GM23338 (cell line): ENCODE measurements around the gene PLAA. TPM values are rescaled to one million over a fixed set of nuclear protein-coding genes. Genes with fewer than 3 reads are reported as not detected.
A peak's percentile ranks its signal among the peaks of the same experiment; 100 is the strongest.

ENCODE experiments used
- ATAC-seq: fragments of 200-7000 bp; cut with Tn5 transposase; 3 replicates; pipeline ENCODE4 v1.9.1; 2020
- DNase-seq: peaks from one replicate; pipeline ENCODE4 v3.0.0-alpha.2; 2015; ENCODE audit warnings: low spot score
- H2AFZ ChIP-seq: fragments of 200-600 bp; sonication (generic); 2 replicates; pipeline ENCODE4 v1.8.0; 2016; ENCODE audit warnings: antibody characterized with exemption, mild to moderate bottlenecking, moderate library complexity
- H3F3A ChIP-seq: fragments of 200-600 bp; sonication (generic); replicated peaks from 2 replicates; pipeline ENCODE4 v1.8.0; 2017; ENCODE audit warnings: antibody characterized with exemption, mixed run types, low read depth
- H3K27ac ChIP-seq: fragments of 200-600 bp; sonication (generic); 2 replicates; pipeline ENCODE4 v1.6.1; 2016; ENCODE audit warnings: low read depth
- H3K27me3 ChIP-seq: fragments of 200-600 bp; sonication (generic); 2 replicates; pipeline ENCODE4 v1.8.0; 2016; ENCODE audit warnings: mild to moderate bottlenecking, mixed run types, moderate library complexity; ENCODE audit not compliant: insufficient read depth
- H3K36me3 ChIP-seq: fragments of 200-600 bp; sonication (generic); 2 replicates; pipeline ENCODE4 v1.8.0; 2016; ENCODE audit warnings: mild to moderate bottlenecking; ENCODE audit not compliant: insufficient read depth
- H3K4me1 ChIP-seq: fragments of 200-600 bp; sonication (generic); 2 replicates; pipeline ENCODE4 v1.8.0; 2016; ENCODE audit warnings: mild to moderate bottlenecking, moderate library complexity; ENCODE audit not compliant: insufficient read depth
- H3K4me2 ChIP-seq: fragments of 200-600 bp; sonication (generic); 2 replicates; pipeline ENCODE4 v1.7.1; 2017; ENCODE audit warnings: mixed run types
- H3K4me3 ChIP-seq: fragments of 200-600 bp; sonication (generic); 2 replicates; pipeline ENCODE4 v1.6.1; 2016; ENCODE audit warnings: mixed run types
- H3K79me2 ChIP-seq: fragments of 200-600 bp; sonication (generic); replicated peaks from 2 replicates; pipeline ENCODE4 v1.8.0; 2017; ENCODE audit warnings: mild to moderate bottlenecking; ENCODE audit not compliant: insufficient read depth
- H3K9me2 ChIP-seq: fragments of 200-600 bp; sonication (generic); 2 replicates; pipeline ENCODE4 v1.8.0; 2017; ENCODE audit not compliant: insufficient read depth
- H4K20me1 ChIP-seq: fragments of 200-600 bp; sonication (generic); replicated peaks from 2 replicates; pipeline ENCODE4 v1.8.0; 2017; ENCODE audit warnings: mild to moderate bottlenecking; ENCODE audit not compliant: insufficient read depth
- H3K27ac Mint-ChIP-seq: 2 replicates; pipeline ENCODE4 v1.8.0; 2020; ENCODE audit warnings: inconsistent platforms, mild to moderate bottlenecking, moderate library complexity, mixed read lengths
- H3K27me3 Mint-ChIP-seq: 3 replicates; pipeline ENCODE4 v1.8.0; 2022; ENCODE audit warnings: low read depth, mild to moderate bottlenecking, moderate library complexity, mixed read lengths, inconsistent platforms; ENCODE audit not compliant: insufficient read depth, poor library complexity
- H3K36me3 Mint-ChIP-seq: 3 replicates; pipeline ENCODE4 v1.8.0; 2021; ENCODE audit warnings: low read depth, mild to moderate bottlenecking, inconsistent platforms, moderate library complexity, mixed read lengths
- H3K4me1 Mint-ChIP-seq: 3 replicates; pipeline ENCODE4 v1.8.0; 2020; ENCODE audit warnings: mild to moderate bottlenecking, inconsistent platforms, mixed read lengths
- H3K4me3 Mint-ChIP-seq: 3 replicates; pipeline ENCODE4 v1.8.0; 2021; ENCODE audit warnings: moderate library complexity, mild to moderate bottlenecking, inconsistent platforms, mixed read lengths
- H3K9me3 Mint-ChIP-seq: 3 replicates; pipeline ENCODE4 v1.8.0; 2020; ENCODE audit warnings: moderate library complexity, mild to moderate bottlenecking, inconsistent platforms, mixed read lengths
- CREB1 ChIP-seq: fragments of 250-450 bp; sonication (Bioruptor Pico); IDR thresholded peaks from 2 replicates; pipeline ENCODE4 v1.5.0; 2020; ENCODE audit warnings: low read depth, mild to moderate bottlenecking, moderate library complexity
- EZH2 ChIP-seq: fragments of 200-600 bp; sonication (generic); IDR thresholded peaks from one replicate; pipeline ENCODE4 v1.8.0; 2017; ENCODE audit warnings: antibody characterized with exemption, mild to moderate bottlenecking, low read depth; ENCODE audit not compliant: unreplicated experiment
- EZH2phosphoT487 ChIP-seq: fragments of 200-600 bp; sonication (generic); IDR thresholded peaks from one replicate; pipeline ENCODE4 v1.8.1; 2018; ENCODE audit warnings: antibody characterized with exemption; ENCODE audit not compliant: unreplicated experiment
- JUNB ChIP-seq: IDR thresholded peaks from one replicate; pipeline ENCODE4 v1.6.1; 2016; ENCODE audit warnings: antibody characterized with exemption; ENCODE audit not compliant: unreplicated experiment
- NANOG ChIP-seq: IDR thresholded peaks from 2 replicates; pipeline ENCODE4 v1.6.1; 2016; ENCODE audit warnings: antibody characterized with exemption, borderline replicate concordance
- POLR2AphosphoS5 ChIP-seq: IDR thresholded peaks from 2 replicates; pipeline ENCODE4 v1.6.1; 2016; ENCODE audit warnings: antibody characterized with exemption, low read depth
- STAT1 ChIP-seq: IDR thresholded peaks from one replicate; pipeline ENCODE4 v1.6.1; 2016; ENCODE audit warnings: antibody characterized with exemption; ENCODE audit not compliant: unreplicated experiment
- ZNF114 ChIP-seq: fragments of 250-450 bp; sonication (Bioruptor Pico); IDR thresholded peaks from 2 replicates; pipeline ENCODE4 v1.5.0; 2020; ENCODE audit warnings: mild to moderate bottlenecking, moderate library complexity
- ZNF331 ChIP-seq: fragments of 250-450 bp; sonication (Bioruptor Pico); IDR thresholded peaks from 2 replicates; pipeline ENCODE4 v1.5.0; 2020; ENCODE audit warnings: low read depth, mild to moderate bottlenecking, moderate library complexity
- polyA plus RNA-seq: library from polyadenylated mRNA; unstranded; fragments of >200 nt; fragmentation: Nextera tagmentation; extraction: Ambion mirVana; gene quantifications from 2 replicates; pipeline ENCODE4 v1.2.1, GENCODE V29; 2016
- total RNA-seq: library from RNA; depleted of rRNA; stranded (reverse); fragments of >200 nt; shearing (Covaris generic); gene quantifications from 2 replicates; pipeline ENCODE4 v1.2.3, GENCODE V29; 2014
- TF ChIP-seq, protein P1 (sequence below): fragments of 250-450 bp; sonication (Bioruptor Pico); IDR thresholded peaks from 2 replicates; pipeline ENCODE4 v1.5.0; 2020; ENCODE audit warnings: mild to moderate bottlenecking, moderate library complexity
- TF ChIP-seq, protein P2 (sequence below): IDR thresholded peaks from one replicate; pipeline ENCODE4 v1.6.1; 2018; ENCODE audit warnings: antibody characterized with exemption; ENCODE audit not compliant: unreplicated experiment
- TF ChIP-seq, protein P3 (sequence below), 2 experiments: fragments of 200-600 bp in 1 of 2; sonication (generic) in 1 of 2; conservative IDR thresholded peaks; 2 replicates each; pipeline versions ENCODE4 v1.5.1 to v1.6.1; 2016 to 2017; ENCODE audit warnings: antibody characterized with exemption in 2 of 2, low read depth in 2 of 2, mild to moderate bottlenecking in 2 of 2, moderate library complexity in 1 of 2
- TF ChIP-seq, protein P4 (sequence below): IDR thresholded peaks from 2 replicates; pipeline ENCODE4 v1.6.1; 2016; ENCODE audit warnings: antibody characterized with exemption

The PLAA gene
- total and polyA plus RNA-seq, 2 experiments from 2014 or later, result 24.8 to 72.1 TPM

DNA sequence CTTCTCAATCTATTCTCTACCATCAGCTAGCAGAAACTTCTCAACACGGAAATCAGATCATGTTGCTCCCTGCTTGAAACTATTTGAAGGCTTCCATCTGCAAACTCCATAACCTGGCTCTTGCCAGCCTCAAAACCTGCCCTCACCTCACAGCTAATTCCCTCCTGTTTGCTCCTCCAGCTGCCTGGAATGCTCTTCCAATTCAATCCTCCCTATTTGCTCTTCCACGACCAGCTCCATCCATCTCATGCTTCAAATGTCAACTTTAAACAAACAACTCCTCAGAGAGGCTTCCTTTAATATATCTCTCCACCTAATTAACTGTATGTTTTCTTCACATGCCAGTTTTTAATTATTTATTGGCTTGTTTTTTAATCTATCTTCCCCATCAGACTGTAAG is 1.5 kb downstream of the PLAA start:
- Histone ChIP-seq H3K79me2 (peaks cover 63% of the 10 kb centered on the region), H3K27ac (no peak overlapping the region), H3F3A (no peaks in the 10 kb centered on the region), H3K4me3 (peak overlapping the region; percentile 76), H3K27me3 (no peaks in the 10 kb centered on the region), H3K36me3 (no peaks in the 10 kb centered on the region), H2AFZ (no peak overlapping the region), H4K20me1 (peaks cover 16% of the 10 kb centered on the region; the same call in 1 of the 2 replicates), H3K9me2 (no peaks in the 10 kb centered on the region), H3K4me2 (peak overlapping the region; percentile 93), H3K4me1 (peaks cover 9% of the 10 kb centered on the region; the same call in 1 of the 2 replicates)
- H3K4me3 Mint-ChIP-seq, result peak overlapping the region; percentile 87
- peaks cover 17% of the 10 kb centered on the region for H3K4me1 Mint-ChIP-seq
- H3K36me3 Mint-ChIP-seq, result peaks cover 5% of the 10 kb centered on the region; the same call in 2 of the 3 replicates
- no peaks in the 10 kb centered on the region for H3K9me3 Mint-ChIP-seq
- peak overlapping the region; percentile 100 for H3K27ac Mint-ChIP-seq
- TF ChIP-seq, protein P1, sequence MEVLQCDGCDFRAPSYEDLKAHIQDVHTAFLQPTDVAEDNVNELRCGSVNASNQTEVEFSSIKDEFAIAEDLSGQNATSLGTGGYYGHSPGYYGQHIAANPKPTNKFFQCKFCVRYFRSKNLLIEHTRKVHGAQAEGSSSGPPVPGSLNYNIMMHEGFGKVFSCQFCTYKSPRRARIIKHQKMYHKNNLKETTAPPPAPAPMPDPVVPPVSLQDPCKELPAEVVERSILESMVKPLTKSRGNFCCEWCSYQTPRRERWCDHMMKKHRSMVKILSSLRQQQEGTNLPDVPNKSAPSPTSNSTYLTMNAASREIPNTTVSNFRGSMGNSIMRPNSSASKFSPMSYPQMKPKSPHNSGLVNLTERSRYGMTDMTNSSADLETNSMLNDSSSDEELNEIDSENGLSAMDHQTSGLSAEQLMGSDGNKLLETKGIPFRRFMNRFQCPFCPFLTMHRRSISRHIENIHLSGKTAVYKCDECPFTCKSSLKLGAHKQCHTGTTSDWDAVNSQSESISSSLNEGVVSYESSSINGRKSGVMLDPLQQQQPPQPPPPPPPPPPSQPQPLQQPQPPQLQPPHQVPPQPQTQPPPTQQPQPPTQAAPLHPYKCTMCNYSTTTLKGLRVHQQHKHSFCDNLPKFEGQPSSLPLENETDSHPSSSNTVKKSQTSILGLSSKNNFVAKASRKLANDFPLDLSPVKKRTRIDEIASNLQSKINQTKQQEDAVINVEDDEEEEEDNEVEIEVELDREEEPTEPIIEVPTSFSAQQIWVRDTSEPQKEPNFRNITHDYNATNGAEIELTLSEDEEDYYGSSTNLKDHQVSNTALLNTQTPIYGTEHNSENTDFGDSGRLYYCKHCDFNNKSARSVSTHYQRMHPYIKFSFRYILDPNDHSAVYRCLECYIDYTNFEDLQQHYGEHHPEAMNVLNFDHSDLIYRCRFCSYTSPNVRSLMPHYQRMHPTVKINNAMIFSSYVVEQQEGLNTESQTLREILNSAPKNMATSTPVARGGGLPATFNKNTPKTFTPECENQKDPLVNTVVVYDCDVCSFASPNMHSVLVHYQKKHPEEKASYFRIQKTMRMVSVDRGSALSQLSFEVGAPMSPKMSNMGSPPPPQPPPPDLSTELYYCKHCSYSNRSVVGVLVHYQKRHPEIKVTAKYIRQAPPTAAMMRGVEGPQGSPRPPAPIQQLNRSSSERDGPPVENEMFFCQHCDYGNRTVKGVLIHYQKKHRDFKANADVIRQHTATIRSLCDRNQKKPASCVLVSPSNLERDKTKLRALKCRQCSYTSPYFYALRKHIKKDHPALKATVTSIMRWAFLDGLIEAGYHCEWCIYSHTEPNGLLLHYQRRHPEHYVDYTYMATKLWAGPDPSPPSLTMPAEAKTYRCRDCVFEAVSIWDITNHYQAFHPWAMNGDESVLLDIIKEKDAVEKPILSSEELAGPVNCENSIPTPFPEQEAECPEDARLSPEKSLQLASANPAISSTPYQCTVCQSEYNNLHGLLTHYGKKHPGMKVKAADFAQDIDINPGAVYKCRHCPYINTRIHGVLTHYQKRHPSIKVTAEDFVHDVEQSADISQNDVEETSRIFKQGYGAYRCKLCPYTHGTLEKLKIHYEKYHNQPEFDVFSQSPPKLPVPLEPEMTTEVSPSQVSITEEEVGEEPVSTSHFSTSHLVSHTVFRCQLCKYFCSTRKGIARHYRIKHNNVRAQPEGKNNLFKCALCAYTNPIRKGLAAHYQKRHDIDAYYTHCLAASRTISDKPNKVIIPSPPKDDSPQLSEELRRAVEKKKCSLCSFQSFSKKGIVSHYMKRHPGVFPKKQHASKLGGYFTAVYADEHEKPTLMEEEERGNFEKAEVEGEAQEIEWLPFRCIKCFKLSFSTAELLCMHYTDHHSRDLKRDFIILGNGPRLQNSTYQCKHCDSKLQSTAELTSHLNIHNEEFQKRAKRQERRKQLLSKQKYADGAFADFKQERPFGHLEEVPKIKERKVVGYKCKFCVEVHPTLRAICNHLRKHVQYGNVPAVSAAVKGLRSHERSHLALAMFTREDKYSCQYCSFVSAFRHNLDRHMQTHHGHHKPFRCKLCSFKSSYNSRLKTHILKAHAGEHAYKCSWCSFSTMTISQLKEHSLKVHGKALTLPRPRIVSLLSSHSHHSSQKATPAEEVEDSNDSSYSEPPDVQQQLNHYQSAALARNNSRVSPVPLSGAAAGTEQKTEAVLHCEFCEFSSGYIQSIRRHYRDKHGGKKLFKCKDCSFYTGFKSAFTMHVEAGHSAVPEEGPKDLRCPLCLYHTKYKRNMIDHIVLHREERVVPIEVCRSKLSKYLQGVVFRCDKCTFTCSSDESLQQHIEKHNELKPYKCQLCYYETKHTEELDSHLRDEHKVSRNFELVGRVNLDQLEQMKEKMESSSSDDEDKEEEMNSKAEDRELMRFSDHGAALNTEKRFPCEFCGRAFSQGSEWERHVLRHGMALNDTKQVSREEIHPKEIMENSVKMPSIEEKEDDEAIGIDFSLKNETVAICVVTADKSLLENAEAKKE, result no peak
- TF ChIP-seq, protein P2, sequence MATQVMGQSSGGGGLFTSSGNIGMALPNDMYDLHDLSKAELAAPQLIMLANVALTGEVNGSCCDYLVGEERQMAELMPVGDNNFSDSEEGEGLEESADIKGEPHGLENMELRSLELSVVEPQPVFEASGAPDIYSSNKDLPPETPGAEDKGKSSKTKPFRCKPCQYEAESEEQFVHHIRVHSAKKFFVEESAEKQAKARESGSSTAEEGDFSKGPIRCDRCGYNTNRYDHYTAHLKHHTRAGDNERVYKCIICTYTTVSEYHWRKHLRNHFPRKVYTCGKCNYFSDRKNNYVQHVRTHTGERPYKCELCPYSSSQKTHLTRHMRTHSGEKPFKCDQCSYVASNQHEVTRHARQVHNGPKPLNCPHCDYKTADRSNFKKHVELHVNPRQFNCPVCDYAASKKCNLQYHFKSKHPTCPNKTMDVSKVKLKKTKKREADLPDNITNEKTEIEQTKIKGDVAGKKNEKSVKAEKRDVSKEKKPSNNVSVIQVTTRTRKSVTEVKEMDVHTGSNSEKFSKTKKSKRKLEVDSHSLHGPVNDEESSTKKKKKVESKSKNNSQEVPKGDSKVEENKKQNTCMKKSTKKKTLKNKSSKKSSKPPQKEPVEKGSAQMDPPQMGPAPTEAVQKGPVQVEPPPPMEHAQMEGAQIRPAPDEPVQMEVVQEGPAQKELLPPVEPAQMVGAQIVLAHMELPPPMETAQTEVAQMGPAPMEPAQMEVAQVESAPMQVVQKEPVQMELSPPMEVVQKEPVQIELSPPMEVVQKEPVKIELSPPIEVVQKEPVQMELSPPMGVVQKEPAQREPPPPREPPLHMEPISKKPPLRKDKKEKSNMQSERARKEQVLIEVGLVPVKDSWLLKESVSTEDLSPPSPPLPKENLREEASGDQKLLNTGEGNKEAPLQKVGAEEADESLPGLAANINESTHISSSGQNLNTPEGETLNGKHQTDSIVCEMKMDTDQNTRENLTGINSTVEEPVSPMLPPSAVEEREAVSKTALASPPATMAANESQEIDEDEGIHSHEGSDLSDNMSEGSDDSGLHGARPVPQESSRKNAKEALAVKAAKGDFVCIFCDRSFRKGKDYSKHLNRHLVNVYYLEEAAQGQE, result no peak
- TF ChIP-seq STAT1 (no peak), ZNF114 (CRISPR knock-in tag) (no peak), EZH2phosphoT487 (no peak), JUNB (no peak), ZNF331 (CRISPR knock-in tag) (no peak), POLR2AphosphoS5 (no peak), EZH2 (no peak), CREB1 (CRISPR knock-in tag) (no peak), NANOG (no peak)
- TF ChIP-seq, protein P3, sequence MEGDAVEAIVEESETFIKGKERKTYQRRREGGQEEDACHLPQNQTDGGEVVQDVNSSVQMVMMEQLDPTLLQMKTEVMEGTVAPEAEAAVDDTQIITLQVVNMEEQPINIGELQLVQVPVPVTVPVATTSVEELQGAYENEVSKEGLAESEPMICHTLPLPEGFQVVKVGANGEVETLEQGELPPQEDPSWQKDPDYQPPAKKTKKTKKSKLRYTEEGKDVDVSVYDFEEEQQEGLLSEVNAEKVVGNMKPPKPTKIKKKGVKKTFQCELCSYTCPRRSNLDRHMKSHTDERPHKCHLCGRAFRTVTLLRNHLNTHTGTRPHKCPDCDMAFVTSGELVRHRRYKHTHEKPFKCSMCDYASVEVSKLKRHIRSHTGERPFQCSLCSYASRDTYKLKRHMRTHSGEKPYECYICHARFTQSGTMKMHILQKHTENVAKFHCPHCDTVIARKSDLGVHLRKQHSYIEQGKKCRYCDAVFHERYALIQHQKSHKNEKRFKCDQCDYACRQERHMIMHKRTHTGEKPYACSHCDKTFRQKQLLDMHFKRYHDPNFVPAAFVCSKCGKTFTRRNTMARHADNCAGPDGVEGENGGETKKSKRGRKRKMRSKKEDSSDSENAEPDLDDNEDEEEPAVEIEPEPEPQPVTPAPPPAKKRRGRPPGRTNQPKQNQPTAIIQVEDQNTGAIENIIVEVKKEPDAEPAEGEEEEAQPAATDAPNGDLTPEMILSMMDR (conservative IDR thresholded peaks at IDR 0.05; ENCODE audit: low read depth in 2 of 2), result no peak
- TF ChIP-seq, protein P4, sequence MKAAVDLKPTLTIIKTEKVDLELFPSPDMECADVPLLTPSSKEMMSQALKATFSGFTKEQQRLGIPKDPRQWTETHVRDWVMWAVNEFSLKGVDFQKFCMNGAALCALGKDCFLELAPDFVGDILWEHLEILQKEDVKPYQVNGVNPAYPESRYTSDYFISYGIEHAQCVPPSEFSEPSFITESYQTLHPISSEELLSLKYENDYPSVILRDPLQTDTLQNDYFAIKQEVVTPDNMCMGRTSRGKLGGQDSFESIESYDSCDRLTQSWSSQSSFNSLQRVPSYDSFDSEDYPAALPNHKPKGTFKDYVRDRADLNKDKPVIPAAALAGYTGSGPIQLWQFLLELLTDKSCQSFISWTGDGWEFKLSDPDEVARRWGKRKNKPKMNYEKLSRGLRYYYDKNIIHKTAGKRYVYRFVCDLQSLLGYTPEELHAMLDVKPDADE, result no peak
- peak; percentile 15 for DNase-seq
- ATAC-seq, result no peak
- H3K27me3 Mint-ChIP-seq, result no peaks in the 10 kb centered on the region
